Trophoblast cell (in vitro differentiated cells and primary cell): Measurements from ENCODE around the gene GLYATL2.

Experiments used
- DNase-seq, 2 donors: peaks; one replicate each; pipeline ENCODE4 v3.0.0-alpha.2; 2016
- H2AFZ ChIP-seq: 2 replicates; pipeline ENCODE4 v1.6.1; 2013; ENCODE audit warnings: low read length, moderate library complexity, mild to moderate bottlenecking; ENCODE audit not compliant: insufficient read depth, poor library complexity
- H2AK5ac ChIP-seq: 2 replicates; pipeline ENCODE4 v1.6.1; 2013; ENCODE audit warnings: mild to moderate bottlenecking, low read length
- H2BK120ac ChIP-seq: 2 replicates; pipeline ENCODE4 v1.6.1; 2013; ENCODE audit warnings: low read length, mild to moderate bottlenecking, moderate library complexity; ENCODE audit not compliant: insufficient read depth, poor library complexity
- H2BK12ac ChIP-seq: 2 replicates; pipeline ENCODE4 v1.6.1; 2013; ENCODE audit warnings: mild to moderate bottlenecking, low read length, moderate library complexity
- H2BK5ac ChIP-seq: 2 replicates; pipeline ENCODE4 v1.6.1; 2013; ENCODE audit warnings: low read length, low read depth, moderate library complexity, mild to moderate bottlenecking; ENCODE audit not compliant: poor library complexity
- H3K14ac ChIP-seq: 2 replicates; pipeline ENCODE4 v1.6.1; 2013; ENCODE audit warnings: mild to moderate bottlenecking, low read length
- H3K18ac ChIP-seq: 2 replicates; pipeline ENCODE4 v1.6.1; 2013; ENCODE audit warnings: mild to moderate bottlenecking, low read length
- H3K23ac ChIP-seq: 2 replicates; pipeline ENCODE4 v1.6.1; 2013; ENCODE audit warnings: low read length
- H3K27ac ChIP-seq: 2 replicates; pipeline ENCODE4 v1.5.1; 2013; ENCODE audit warnings: low read depth, mild to moderate bottlenecking, inconsistent platforms, low read length, moderate library complexity
- H3K27me3 ChIP-seq: 2 replicates; pipeline ENCODE4 v1.6.1; 2013; ENCODE audit warnings: inconsistent platforms, mild to moderate bottlenecking, low read length, moderate library complexity; ENCODE audit not compliant: insufficient read depth
- H3K36me3 ChIP-seq, 2 experiments: 1 replicate in 1 of 2; 2 replicates in 1 of 2; pipeline ENCODE4 v1.6.1; 2013; ENCODE audit warnings: low read length in 2 of 2, mild to moderate bottlenecking in 2 of 2, moderate library complexity in 1 of 2; ENCODE audit not compliant: insufficient read depth in 2 of 2, control insufficient read depth in 1 of 2
- H3K4ac ChIP-seq: 2 replicates; pipeline ENCODE4 v1.6.1; 2013; ENCODE audit warnings: low read depth, mild to moderate bottlenecking, low read length, moderate library complexity
- H3K4me1 ChIP-seq, 2 experiments: 1 replicate in 1 of 2; 2 replicates in 1 of 2; pipeline ENCODE4 v1.6.1; 2013; ENCODE audit warnings: low read length in 2 of 2, mild to moderate bottlenecking in 2 of 2, moderate library complexity in 1 of 2; ENCODE audit not compliant: insufficient read depth in 2 of 2, control insufficient read depth in 1 of 2
- H3K4me2 ChIP-seq: 2 replicates; pipeline ENCODE4 v1.6.1; 2013; ENCODE audit warnings: inconsistent platforms, mild to moderate bottlenecking, low read length, moderate library complexity
- H3K4me3 ChIP-seq: 2 replicates; pipeline ENCODE4 v1.5.1; 2013; ENCODE audit warnings: mild to moderate bottlenecking, low read depth, low read length, inconsistent platforms
- H3K79me1 ChIP-seq: one replicate; pipeline ENCODE4 v1.6.1; 2013; ENCODE audit warnings: low read length
- H3K79me2 ChIP-seq: 2 replicates; pipeline ENCODE4 v1.6.1; 2013; ENCODE audit warnings: low read length, mild to moderate bottlenecking; ENCODE audit not compliant: control insufficient read depth, insufficient read depth, poor library complexity
- H3K9ac ChIP-seq: 2 replicates; pipeline ENCODE4 v1.6.1; 2013; ENCODE audit warnings: mild to moderate bottlenecking, low read length
- H3K9me3 ChIP-seq: 2 replicates; pipeline ENCODE4 v1.6.1; 2013; ENCODE audit warnings: low read depth, mild to moderate bottlenecking, control low read depth, inconsistent platforms, low read length; ENCODE audit not compliant: insufficient read depth
- H4K12ac ChIP-seq: 2 replicates; pipeline ENCODE4 v1.6.1; 2013; ENCODE audit warnings: low read depth, mild to moderate bottlenecking, low read length, moderate library complexity
- H4K8ac ChIP-seq: 2 replicates; pipeline ENCODE4 v1.6.1; 2013; ENCODE audit warnings: low read depth, mild to moderate bottlenecking, low read length, moderate library complexity
- H4K91ac ChIP-seq: one replicate; pipeline ENCODE4 v1.6.1; 2013; ENCODE audit warnings: low read depth, mild to moderate bottlenecking, low read length, moderate library complexity
- WGBS: extraction: QIAGEN DNeasy Blood & Tissue Kit; methylation state at CpG from one replicate; pipeline ENCODE4 v1.1.7; 2013; ENCODE audit warnings: missing lambda C conversion rate; ENCODE audit not compliant: insufficient read length, insufficient coverage; ENCODE audit errors: extremely low coverage; 5-methylcytosine and 5-hydroxymethylcytosine counted together

Gene GLYATL2

DNA sequence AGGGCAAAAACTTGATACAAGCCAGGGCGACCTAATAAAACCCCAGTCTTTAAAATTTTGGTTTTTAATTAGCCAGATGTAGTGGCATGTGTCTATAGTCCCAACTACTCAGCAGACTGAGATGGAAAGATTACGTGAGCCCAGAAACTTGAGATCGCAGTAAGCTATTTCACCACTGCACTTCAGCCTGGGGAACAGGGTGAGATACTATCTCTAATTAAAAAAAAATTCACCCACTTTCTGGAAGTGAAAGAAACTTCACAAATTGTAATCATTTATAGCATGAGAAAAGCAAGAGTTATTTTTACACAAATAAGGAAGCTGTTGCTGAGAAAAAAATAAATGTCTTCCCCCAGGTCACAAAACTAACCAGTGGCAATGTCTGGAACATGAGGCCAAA lies 882 bp upstream of the GLYATL2 start:
- H3K4me1 ChIP-seq: no peaks in the 10 kb centered on the region
- WGBS: no CpG with 5 or more reads among the region's 3 CpGs
- H2AFZ ChIP-seq: no peak overlapping the region
- H3K79me2 ChIP-seq: no peaks in the 10 kb centered on the region
- no peak overlapping the region for H4K91ac ChIP-seq
- H2BK120ac ChIP-seq: no peak overlapping the region
- H3K9me3 ChIP-seq: peaks cover 4% of the 10 kb centered on the region
- no peaks in the 10 kb centered on the region for H3K79me1 ChIP-seq
- H2BK12ac ChIP-seq: no peak overlapping the region
- no peak overlapping the region for H3K4ac ChIP-seq
- H3K9ac ChIP-seq: no peak overlapping the region
- H4K8ac ChIP-seq: no peak overlapping the region
- no peak overlapping the region for H3K18ac ChIP-seq
- no peak overlapping the region for H3K27ac ChIP-seq
- H3K14ac ChIP-seq: no peak overlapping the region
- H3K23ac ChIP-seq: no peak overlapping the region
- no peak overlapping the region for H2BK5ac ChIP-seq
- no peak overlapping the region for H4K12ac ChIP-seq
- H3K4me2 ChIP-seq: no peak overlapping the region
- H2AK5ac ChIP-seq: no peak overlapping the region
- H3K27me3 ChIP-seq: no peaks in the 10 kb centered on the region
- DNase-seq: no peak
- H3K36me3 ChIP-seq: no peaks in the 10 kb centered on the region
- H3K4me3 ChIP-seq: no peak overlapping the region

DNA sequence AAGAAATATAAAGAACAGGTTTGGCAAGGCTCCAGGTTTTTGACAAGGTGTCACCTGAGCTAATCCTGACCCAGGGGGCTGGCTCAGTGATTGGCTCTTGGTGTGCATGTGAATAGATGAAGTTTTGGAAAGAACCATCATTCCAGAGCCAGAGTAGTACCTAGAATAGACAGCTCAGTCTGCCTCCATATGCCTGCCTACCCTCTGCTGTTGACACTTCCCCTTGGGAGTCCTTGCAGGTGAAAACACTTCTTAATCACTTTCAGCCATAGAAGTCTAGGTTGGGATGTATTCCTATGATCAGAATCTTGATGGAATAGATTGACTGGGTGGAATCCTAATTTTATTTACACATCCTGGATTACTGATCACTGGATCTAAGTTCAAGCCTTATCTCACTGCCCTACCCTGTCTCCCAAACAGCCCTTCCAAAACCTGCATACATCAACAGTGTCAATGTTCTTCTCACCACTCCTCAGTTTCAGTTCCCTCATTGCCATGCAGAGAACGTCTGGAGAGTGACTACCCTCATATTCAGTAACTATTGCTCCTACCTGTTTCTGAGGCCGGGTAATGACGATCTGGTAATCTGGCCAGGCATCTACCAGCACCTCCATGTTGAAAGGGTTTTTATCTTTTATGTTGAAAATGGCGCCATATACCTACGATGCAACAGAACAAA lies 6.7 kb downstream of the GLYATL2 start:
- no peak overlapping the region for H2AK5ac ChIP-seq
- no peaks in the 10 kb centered on the region for H3K79me2 ChIP-seq
- H4K12ac ChIP-seq: no peak overlapping the region
- no peaks in the 10 kb centered on the region for H3K79me1 ChIP-seq
- H3K9ac ChIP-seq: no peak overlapping the region
- no peak overlapping the region for H4K8ac ChIP-seq
- no peak overlapping the region for H3K4me2 ChIP-seq
- H2BK12ac ChIP-seq: no peak overlapping the region
- H4K91ac ChIP-seq: no peak overlapping the region
- H3K18ac ChIP-seq: no peak overlapping the region
- H3K27ac ChIP-seq: no peak overlapping the region
- no peaks in the 10 kb centered on the region for H3K27me3 ChIP-seq
- no peak overlapping the region for H3K14ac ChIP-seq
- H3K4me1 ChIP-seq: no peaks in the 10 kb centered on the region
- no peak overlapping the region for H2AFZ ChIP-seq
- H2BK5ac ChIP-seq: no peak overlapping the region
- no peak overlapping the region for H3K23ac ChIP-seq
- DNase-seq: no peak
- no CpG with 5 or more reads among the region's 5 CpGs for WGBS
- no peak overlapping the region for H3K4me3 ChIP-seq
- H3K9me3 ChIP-seq: peaks cover 4% of the 10 kb centered on the region
- no peak overlapping the region for H3K4ac ChIP-seq
- no peak overlapping the region for H2BK120ac ChIP-seq
- H3K36me3 ChIP-seq: no peaks in the 10 kb centered on the region

DNA sequence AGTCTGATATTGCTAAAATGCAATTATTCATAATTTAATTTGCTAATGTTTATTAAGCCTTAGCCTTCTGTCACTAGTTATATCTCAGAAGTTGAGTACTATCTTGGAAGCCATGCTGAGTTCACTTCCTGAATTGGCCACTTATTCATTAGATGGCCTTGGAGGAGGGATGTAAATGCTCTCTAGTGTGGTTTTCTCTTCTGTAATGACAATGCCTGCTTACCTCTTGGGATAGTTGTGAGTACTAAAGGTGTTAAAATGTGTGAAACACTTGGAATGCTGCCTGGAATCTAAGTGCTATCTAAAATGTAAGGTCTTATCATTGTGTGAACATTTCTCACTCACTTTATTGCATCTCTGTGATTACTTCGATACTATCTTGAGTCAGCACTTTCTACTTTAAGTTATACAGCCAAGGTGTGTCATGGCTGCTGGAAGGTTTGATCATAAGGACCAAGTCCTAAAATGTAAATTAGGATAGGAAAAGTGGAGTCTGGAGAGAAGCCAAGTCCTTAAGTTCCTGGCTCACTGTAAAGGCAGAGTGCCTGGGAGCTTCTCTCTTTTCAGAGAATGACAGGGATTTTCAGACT lies 12.4 kb downstream of the GLYATL2 start:
- Histone ChIP-seq H3K4me2 (no peak overlapping the region), H2AK5ac (no peak overlapping the region), H3K18ac (no peak overlapping the region), H2AFZ (no peak overlapping the region), H3K9ac (no peak overlapping the region), H3K79me1 (no peaks in the 10 kb centered on the region), H3K9me3 (no peaks in the 10 kb centered on the region), H2BK5ac (no peak overlapping the region), H4K12ac (no peak overlapping the region), H3K14ac (no peak overlapping the region), H3K4ac (no peak overlapping the region), H4K8ac (no peak overlapping the region), H3K4me1 (no peaks in the 10 kb centered on the region), H3K27ac (no peak overlapping the region), H3K36me3 (no peaks in the 10 kb centered on the region), H2BK120ac (no peak overlapping the region), H3K4me3 (no peak overlapping the region), H3K23ac (no peak overlapping the region), H3K79me2 (no peaks in the 10 kb centered on the region), H2BK12ac (no peak overlapping the region), H3K27me3 (no peaks in the 10 kb centered on the region), H4K91ac (no peak overlapping the region)
- no CpG with 5 or more reads among the region's 1 CpG for WGBS
- no peak for DNase-seq

GRCh38 chr11:58830673-58831301 lies 13.7 kb downstream of the GLYATL2 start:
- Histone ChIP-seq H4K91ac (no peak overlapping the region), H3K79me2 (no peaks in the 10 kb centered on the region), H4K8ac (no peak overlapping the region), H3K4me1 (no peaks in the 10 kb centered on the region), H3K18ac (no peak overlapping the region), H2BK5ac (no peak overlapping the region), H3K36me3 (no peaks in the 10 kb centered on the region), H3K4me3 (no peak overlapping the region), H2AFZ (no peak overlapping the region), H3K4me2 (no peak overlapping the region), H2BK120ac (no peak overlapping the region), H3K4ac (no peak overlapping the region), H3K27me3 (no peaks in the 10 kb centered on the region), H3K23ac (no peak overlapping the region), H3K79me1 (no peaks in the 10 kb centered on the region), H2AK5ac (no peak overlapping the region), H3K9ac (no peak overlapping the region), H3K14ac (no peak overlapping the region), H2BK12ac (no peak overlapping the region), H3K9me3 (no peaks in the 10 kb centered on the region), H4K12ac (no peak overlapping the region), H3K27ac (no peak overlapping the region)
- no peak for DNase-seq
- WGBS: no CpG with 5 or more reads among the region's 31 CpGs
